CD4-positive, alpha-beta T cell treated with Interleukin-1 beta for 1 hour (primary cell): ENCODE results near the gene MLX.
"Not testable (repeated sequence)": the region's sequence is repeated elsewhere in the genome, so short reads cannot be mapped to it uniquely, and the experiment has no call there.

ENCODE experiments used
- DNase-seq, 2 donors: peaks; one replicate each; pipeline ENCODE4 v3.0.0-alpha.2; 2020 to 2022

MLX gene

GRCh38 chr17:42581744-42582270 lies 14.9 kb downstream of the MLX start:
- no peak for DNase-seq

GRCh38 chr17:42584880-42585279 lies 18.0 kb downstream of the MLX start:
- no peak for DNase-seq

- no peak for DNase-seq
Observed at GRCh38 chr17:42585353-42585752, 18.5 kb downstream of the MLX start.

GRCh38 chr17:42586514-42587230 lies 19.8 kb downstream of the MLX start:
- no peak for DNase-seq

GRCh38 chr17:42590886-42591285 lies 24.0 kb downstream of the MLX start:
- DNase-seq, result no peak

- DNase-seq, result no peak
Observed at GRCh38 chr17:42591411-42591810, 24.5 kb downstream of the MLX start.

- no peak for DNase-seq
Observed at GRCh38 chr17:42596386-42596785, 29.5 kb downstream of the MLX start.

GRCh38 chr17:42598905-42599304 lies 32.0 kb downstream of the MLX start:
- no peak for DNase-seq

GRCh38 chr17:42603318-42603717 lies 36.4 kb downstream of the MLX start:
- DNase-seq, result no peak

GRCh38 chr17:42607769-42608168 lies 40.9 kb downstream of the MLX start:
- DNase-seq, result no peak

- DNase-seq, result peak; percentile 5 to 24
Observed at GRCh38 chr17:42608305-42609181, 41.6 kb downstream of the MLX start.

GRCh38 chr17:42609182-42609813 lies 42.4 kb downstream of the MLX start, which contains the start of the genes RETREG3 and TUBG1:
TSS of gene RETREG3 (minus strand) at chr17:42609374. CDS start at chr17:42609324, 50 bp downstream.
TSS of gene TUBG1 (plus strand) at chr17:42609683. CDS start at chr17:42609738, 55 bp downstream.
- DNase-seq, result peak; percentile 99 to 100

GRCh38 chr17:42609814-42610801 lies 43.2 kb downstream of the MLX start:
- DNase-seq, result peak; percentile 1 to 8

- no peak for DNase-seq
Observed at GRCh38 chr17:42612013-42612412, 45.1 kb downstream of the MLX start.

GRCh38 chr17:42613699-42614295 lies 46.9 kb downstream of the MLX start:
- DNase-seq, result no peak

GRCh38 chr17:42617956-42618431 lies 51.1 kb downstream of the MLX start:
- DNase-seq, result no peak

- DNase-seq, result no peak
Observed at GRCh38 chr17:42618442-42619150, 51.7 kb downstream of the MLX start.

- DNase-seq, result not testable (repeated sequence)
Observed at GRCh38 chr17:42621987-42622386, 55.1 kb downstream of the MLX start.
